Esophagus (tissue), 2 donors: ENCODE measurements around the gene GK2. TPM values are rescaled to one million over a fixed set of nuclear protein-coding genes. Genes with fewer than 3 reads are reported as not detected.

Experiments
- H3K27ac ChIP-seq, 2 donors: one replicate each; pipeline ENCODE4 v1.5.1; 2013; ENCODE audit warnings: low read depth in 2 of 2, mild to moderate bottlenecking in 2 of 2, inconsistent platforms in 1 of 2, low read length in 1 of 2, moderate library complexity in 1 of 2
- H3K27me3 ChIP-seq, 2 donors: one replicate each; pipeline ENCODE4 v1.6.1; 2013; ENCODE audit warnings: low read length in 2 of 2, control low read depth in 1 of 2, mild to moderate bottlenecking in 1 of 2; ENCODE audit not compliant: insufficient read depth in 2 of 2, control insufficient read depth in 1 of 2
- H3K36me3 ChIP-seq, 2 donors: one replicate each; pipeline ENCODE4 v1.6.1; 2013; ENCODE audit warnings: low read length in 1 of 2; ENCODE audit not compliant: control insufficient read depth in 2 of 2, insufficient read depth in 2 of 2
- H3K4me1 ChIP-seq, 2 donors: one replicate each; pipeline ENCODE4 v1.6.1; 2013; ENCODE audit warnings: low read length in 1 of 2; ENCODE audit not compliant: control insufficient read depth in 2 of 2, insufficient read depth in 2 of 2
- H3K4me3 ChIP-seq, 2 donors: one replicate each; pipeline ENCODE4 v1.5.1; 2013; ENCODE audit warnings: low read length in 2 of 2, mild to moderate bottlenecking in 2 of 2, low read depth in 1 of 2, moderate library complexity in 1 of 2
- H3K9me3 ChIP-seq, 2 donors: one replicate each; pipeline ENCODE4 v1.6.1; 2013; ENCODE audit warnings: mild to moderate bottlenecking in 2 of 2, low read depth in 1 of 2, low read length in 1 of 2, moderate library complexity in 1 of 2; ENCODE audit not compliant: control insufficient read depth in 2 of 2, insufficient read depth in 1 of 2
- WGBS, 2 donors: extraction: QIAGEN DNeasy Blood & Tissue Kit; methylation state at CpG; one replicate each; pipeline ENCODE4 v1.1.7; 2013; 5-methylcytosine and 5-hydroxymethylcytosine counted together
- polyA plus RNA-seq, 2 donors: library from polyadenylated mRNA; stranded (reverse); fragments of 200-250 nt; gene quantifications; one replicate each; pipeline ENCODE4 v1.2.3, GENCODE V29; 2013
- donor health status: healthy with polysubstance abuse.
- donor health status: Bipolar disorder and iron deficiency.

The GK2 gene
- polyA plus RNA-seq, 2 donors: not detected

GRCh38 chr4:79396794-79397193, 11.2 kb downstream of the GK2 start:
- Histone ChIP-seq H3K9me3 (no peaks in the 10 kb centered on the region), H3K27me3 (no peaks in the 10 kb centered on the region), H3K4me1 (no peaks in the 10 kb centered on the region), H3K27ac (no peak overlapping the region), H3K36me3 (no peaks in the 10 kb centered on the region), H3K4me3 (no peak overlapping the region)

- 74 to 84% methylated on average over 2 of the region's 2 CpGs for WGBS, 2 donors
- H3K4me1 ChIP-seq: no peaks in the 10 kb centered on the region
- H3K27ac ChIP-seq: no peak overlapping the region
- no peaks in the 10 kb centered on the region for H3K27me3 ChIP-seq
- H3K9me3 ChIP-seq: no peaks in the 10 kb centered on the region
- no peaks in the 10 kb centered on the region for H3K36me3 ChIP-seq
- H3K4me3 ChIP-seq: no peak overlapping the region
Observed at GRCh38 chr4:79395841-79396240, 12.2 kb downstream of the GK2 start.

GRCh38 chr4:79390890-79391289, 17.1 kb downstream of the GK2 start:
- Histone ChIP-seq H3K36me3 (no peaks in the 10 kb centered on the region), H3K4me3 (no peak overlapping the region)
- 71 to 76% methylated on average over 3 of the region's 3 CpGs for WGBS, 2 donors

GRCh38 chr4:79385641-79386040, 22.4 kb downstream of the GK2 start:
- WGBS, 2 donors: 40 to 46% methylated on average over 4 of the region's 4 CpGs
- no peaks in the 10 kb centered on the region for H3K27me3 ChIP-seq
- no peaks in the 10 kb centered on the region for H3K36me3 ChIP-seq
- no peaks in the 10 kb centered on the region for H3K9me3 ChIP-seq
- H3K4me3 ChIP-seq: no peak overlapping the region
- H3K27ac ChIP-seq: no peak overlapping the region
- H3K4me1 ChIP-seq: no peaks in the 10 kb centered on the region

More at GRCh38 chr4:79390890-79391289, 17.1 kb downstream of the GK2 start:
- Histone ChIP-seq H3K4me1 (no peaks in the 10 kb centered on the region), H3K27me3 (no peaks in the 10 kb centered on the region), H3K27ac (no peak overlapping the region), H3K9me3 (no peaks in the 10 kb centered on the region)

DNA sequence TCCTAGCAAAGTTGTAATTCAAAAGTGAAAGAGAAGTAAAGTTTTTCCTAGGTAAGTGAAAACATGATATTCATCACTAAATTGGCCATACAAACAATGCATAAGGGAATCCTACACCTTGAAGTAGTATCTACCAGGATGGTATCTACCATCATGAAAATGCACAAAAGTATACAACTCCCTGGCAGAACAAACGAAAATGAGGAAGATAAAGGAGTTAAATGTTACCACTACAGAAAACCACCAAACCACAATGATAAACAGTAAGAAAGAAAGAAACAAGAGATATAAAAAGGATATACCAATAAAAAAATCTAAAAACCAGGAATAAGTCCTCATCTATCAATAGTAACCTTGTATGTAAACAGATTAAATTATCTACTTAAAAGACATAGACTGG, 26.9 kb downstream of the GK2 start:
- Histone ChIP-seq H3K9me3 (no peaks in the 10 kb centered on the region), H3K27ac (no peak overlapping the region), H3K4me3 (no peak overlapping the region), H3K36me3 (no peaks in the 10 kb centered on the region), H3K27me3 (no peaks in the 10 kb centered on the region), H3K4me1 (no peaks in the 10 kb centered on the region)
- WGBS, 2 donors: 66 to 80% methylated on average over 1 of the region's 1 CpG

DNA sequence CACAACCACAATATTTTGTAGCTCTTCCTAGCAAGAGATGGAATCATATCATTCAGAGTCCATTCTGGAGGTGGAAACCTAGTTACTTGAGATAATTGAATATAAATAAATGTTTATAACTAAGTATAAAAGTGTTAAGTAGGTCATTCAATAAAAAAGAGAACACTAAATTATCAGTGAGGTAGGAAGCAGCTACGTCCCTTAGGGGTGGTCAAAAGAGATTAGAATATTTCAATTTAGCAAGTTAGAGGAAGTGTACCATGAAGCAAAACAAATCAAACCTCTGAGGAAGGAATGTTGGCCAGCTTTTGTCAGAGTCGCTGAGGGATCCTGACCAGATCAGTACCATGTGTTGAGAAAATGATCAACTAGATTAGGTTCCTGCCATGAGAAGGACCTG, 38.0 kb downstream of the GK2 start:
- Histone ChIP-seq H3K36me3 (no peaks in the 10 kb centered on the region), H3K4me3 (no peak overlapping the region), H3K9me3 (no peaks in the 10 kb centered on the region), H3K27ac (no peak overlapping the region), H3K4me1 (no peaks in the 10 kb centered on the region), H3K27me3 (no peaks in the 10 kb centered on the region)
- 60 to 67% methylated on average over 2 of the region's 2 CpGs for WGBS, 2 donors

DNA sequence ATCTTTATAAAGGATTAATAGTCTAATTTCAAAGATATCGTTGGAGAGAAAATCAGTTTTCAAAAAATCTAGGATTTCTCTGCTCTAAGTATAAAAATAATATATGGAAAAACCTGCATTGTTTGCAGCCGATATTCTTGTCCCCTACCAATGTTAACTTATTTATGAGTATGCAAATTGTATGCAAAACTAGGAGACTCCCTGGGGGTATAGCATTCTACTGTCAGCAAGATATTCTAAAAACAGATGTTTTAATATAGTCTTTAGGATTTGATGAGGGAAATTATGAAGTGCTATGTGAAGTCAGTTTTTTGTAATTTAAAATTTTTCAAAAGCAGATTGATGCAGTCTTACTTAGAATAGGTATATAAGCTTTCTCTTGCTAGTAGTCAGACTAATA, 40.9 kb downstream of the GK2 start:
- Histone ChIP-seq H3K4me3 (no peak overlapping the region), H3K36me3 (no peaks in the 10 kb centered on the region), H3K9me3 (no peaks in the 10 kb centered on the region), H3K27me3 (no peaks in the 10 kb centered on the region), H3K4me1 (no peaks in the 10 kb centered on the region), H3K27ac (no peak overlapping the region)
- WGBS, 2 donors: 89 to 92% methylated on average over 2 of the region's 2 CpGs

GRCh38 chr4:79366422-79366821, 41.6 kb downstream of the GK2 start:
- H3K4me3 ChIP-seq: no peak overlapping the region
- no peak overlapping the region for H3K27ac ChIP-seq
- H3K36me3 ChIP-seq: no peaks in the 10 kb centered on the region
- no peaks in the 10 kb centered on the region for H3K9me3 ChIP-seq
- no peaks in the 10 kb centered on the region for H3K27me3 ChIP-seq
- H3K4me1 ChIP-seq: no peaks in the 10 kb centered on the region

GRCh38 chr4:79364061-79364460, 44.0 kb downstream of the GK2 start:
- Histone ChIP-seq H3K36me3 (no peaks in the 10 kb centered on the region), H3K4me1 (no peaks in the 10 kb centered on the region), H3K27ac (no peak overlapping the region), H3K9me3 (no peaks in the 10 kb centered on the region), H3K27me3 (no peaks in the 10 kb centered on the region), H3K4me3 (no peak overlapping the region)
- 78 to 80% methylated on average over 6 of the region's 6 CpGs for WGBS, 2 donors

DNA sequence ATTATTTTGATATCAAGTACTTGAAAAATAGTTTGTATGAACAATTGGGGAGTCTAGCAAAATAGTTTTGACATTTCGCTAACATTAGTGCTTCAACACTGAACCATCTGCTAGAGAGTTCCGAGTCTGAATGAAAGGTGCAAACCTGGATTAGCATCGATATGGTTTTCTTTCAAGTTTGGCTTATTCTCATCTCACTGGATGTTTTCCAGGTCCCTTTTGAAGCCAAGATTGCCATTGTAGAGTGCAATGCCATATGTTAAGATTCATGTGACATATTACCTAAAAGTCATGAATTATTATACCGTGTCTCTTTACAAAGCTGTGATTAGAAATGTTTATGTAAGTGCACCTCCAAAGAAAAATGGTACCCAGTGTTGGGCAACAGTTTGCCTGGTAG, 45.4 kb downstream of the GK2 start:
- no peak overlapping the region for H3K27ac ChIP-seq
- no peaks in the 10 kb centered on the region for H3K27me3 ChIP-seq
- H3K4me1 ChIP-seq: no peaks in the 10 kb centered on the region
- no peak overlapping the region for H3K4me3 ChIP-seq
- H3K9me3 ChIP-seq: no peaks in the 10 kb centered on the region
- no peaks in the 10 kb centered on the region for H3K36me3 ChIP-seq
- WGBS, 2 donors: 50 to 62% methylated on average over 4 of the region's 4 CpGs
